GM12878 (cell line): ENCODE data around the gene C2orf80. TPM values are rescaled to one million over a fixed set of nuclear protein-coding genes. Genes with fewer than 3 reads are reported as not detected.

Source experiments
- ATAC-seq: fragments of 200-7000 bp; cut with Tn5 transposase; 3 replicates; pipeline ENCODE4 v1.9.1; 2020; ENCODE audit warnings: mild to moderate bottlenecking, moderate library complexity
- BruUV-seq: library from RNA; stranded (reverse); fragments of 400-500 nt; replicated peaks from 2 replicates; lab custom pipeline; 2021; lab: Mats Ljungman, UMichigan
- CTCF ChIA-PET: fragments of 300-600 bp; sonication (Branson Sonifier 250); formaldehyde crosslinking; extraction: SDS; loops from one replicate; lab custom pipeline; 2021; ENCODE audit warnings: inconsistent platforms; lab: Yijun Ruan, JAX
- POLR2A ChIA-PET: fragments of 350-600 bp; formaldehyde crosslinking; extraction: SDS; loops from one replicate; lab custom pipeline; 2021; ENCODE audit warnings: inconsistent platforms; lab: Charles Lee
- RAD21 ChIA-PET: fragments of 300-600 bp; sonication (Branson Sonifier 250); formaldehyde crosslinking; loops from one replicate; lab custom pipeline; 2023; ENCODE audit warnings: antibody characterized with exemption; ENCODE audit not compliant: unreplicated experiment; lab: Charles Lee
- SMC1A ChIA-PET: fragments of 300-600 bp; sonication (Branson Sonifier 250); formaldehyde crosslinking; loops from one replicate; lab custom pipeline; 2023; ENCODE audit not compliant: unreplicated experiment, uncharacterized antibody; lab: Charles Lee
- DNase-seq: peaks from one replicate; pipeline ENCODE4 v3.0.0-alpha.2; 2011; ENCODE audit warnings: low read depth, low spot score
- FAIRE-seq: peaks from 3 replicates; lab custom pipeline; 2011; peaks lifted over from hg19 to GRCh38; lab: Jason Lieb, UNC
- H2AFZ ChIP-seq: 2 replicates; pipeline ENCODE4 v1.6.0; 2011; ENCODE audit warnings: low read depth, low read length, control low read depth; ENCODE audit not compliant: control insufficient read depth
- H3K27ac ChIP-seq: 2 replicates; pipeline ENCODE4 v1.5.1; 2011; ENCODE audit warnings: control low read depth; ENCODE audit not compliant: control insufficient read depth, insufficient read depth
- H3K27me3 ChIP-seq, 2 experiments: replicated peaks in 1 of 2; 2 replicates each; pipeline versions ENCODE4 v1.6.0 to v1.6.1; 2011; ENCODE audit warnings: low read length in 1 of 2; ENCODE audit not compliant: control insufficient read depth in 2 of 2, insufficient read depth in 2 of 2
- H3K36me3 ChIP-seq, 2 experiments: 2 replicates each; pipeline ENCODE4 v1.5.1; 2011; ENCODE audit warnings: low read length in 1 of 2; ENCODE audit not compliant: control insufficient read depth in 2 of 2, insufficient read depth in 2 of 2
- H3K4me1 ChIP-seq: 2 replicates; pipeline ENCODE4 v1.6.1; 2011; ENCODE audit warnings: mild to moderate bottlenecking, low read length, moderate library complexity, mixed read lengths; ENCODE audit not compliant: control insufficient read depth, insufficient read depth
- H3K4me2 ChIP-seq: 2 replicates; pipeline ENCODE4 v1.6.0; 2011; ENCODE audit warnings: control low read depth; ENCODE audit not compliant: control insufficient read depth, insufficient read depth
- H3K4me3 ChIP-seq: fragments of 200-600 bp; sonication (generic); 2 replicates; pipeline ENCODE4 v1.5.1; 2016
- H3K79me2 ChIP-seq: 2 replicates; pipeline ENCODE4 v1.6.0; 2011; ENCODE audit warnings: low read length; ENCODE audit not compliant: control insufficient read depth, insufficient read depth
- H3K9ac ChIP-seq: 2 replicates; pipeline ENCODE4 v1.8.0; 2011; ENCODE audit warnings: low read length, control low read depth, mixed read lengths; ENCODE audit not compliant: control insufficient read depth, insufficient read depth
- H3K9me3 ChIP-seq: replicated peaks from 3 replicates; pipeline ENCODE4 v1.5.1; 2011; ENCODE audit warnings: mild to moderate bottlenecking, low read length; ENCODE audit not compliant: control insufficient read depth, insufficient read depth
- H4K20me1 ChIP-seq: 2 replicates; pipeline ENCODE4 v1.6.0; 2011; ENCODE audit not compliant: control insufficient read depth, insufficient read depth
- CHD4 ChIP-seq: fragments of 200-600 bp; sonication (generic); IDR thresholded peaks from 2 replicates; pipeline ENCODE4 v1.6.1; 2016; ENCODE audit warnings: mild to moderate bottlenecking
- CREM ChIP-seq: IDR thresholded peaks from 2 replicates; pipeline ENCODE4 v1.6.1; 2014; ENCODE audit warnings: antibody characterized with exemption, low read depth
- DPF2 ChIP-seq: fragments of 450-650 bp; IDR thresholded peaks from 2 replicates; pipeline ENCODE4 v1.6.1; 2017; ENCODE audit warnings: mild to moderate bottlenecking
- E2F8 ChIP-seq: fragments of 450-650 bp; IDR thresholded peaks from 2 replicates; pipeline ENCODE4 v1.6.1; 2018; ENCODE audit warnings: mild to moderate bottlenecking, low read depth, moderate library complexity; ENCODE audit not compliant: partially characterized antibody
- EGR1 ChIP-seq, 2 experiments: IDR thresholded peaks; 1 replicate in 1 of 2; 2 replicates in 1 of 2; pipeline ENCODE4 v1.6.1; 2011 to 2012; ENCODE audit warnings: low read depth in 2 of 2, low read length in 2 of 2, borderline replicate concordance in 1 of 2, mild to moderate bottlenecking in 1 of 2, moderate library complexity in 1 of 2
- GATAD2B ChIP-seq: fragments of 450-650 bp; conservative IDR thresholded peaks from 2 replicates; pipeline ENCODE4 v1.6.1; 2017; ENCODE audit warnings: low read depth, mild to moderate bottlenecking, moderate library complexity
- IKZF1 ChIP-seq: fragments of 450-650 bp; conservative IDR thresholded peaks from 2 replicates; pipeline ENCODE4 v1.6.1; 2017; ENCODE audit warnings: antibody characterized with exemption, mild to moderate bottlenecking
- IRF3 ChIP-seq: fragments of 450-650 bp; IDR thresholded peaks from 2 replicates; pipeline ENCODE4 v1.6.1; 2014; ENCODE audit warnings: mild to moderate bottlenecking
- PAX5 ChIP-seq: IDR thresholded peaks from 2 replicates; pipeline ENCODE4 v1.6.1; 2011; ENCODE audit warnings: low read depth, low read length, borderline replicate concordance
- PAX8 ChIP-seq: fragments of 450-650 bp; IDR thresholded peaks from 2 replicates; pipeline ENCODE4 v1.6.1; 2017; ENCODE audit warnings: mild to moderate bottlenecking, moderate library complexity
- PML ChIP-seq: IDR thresholded peaks from 2 replicates; pipeline ENCODE4 v1.6.1; 2012; ENCODE audit warnings: low read length, inconsistent platforms
- POLR2AphosphoS2 ChIP-seq: IDR thresholded peaks from 2 replicates; pipeline ENCODE4 v1.6.1; 2011; ENCODE audit warnings: low read depth, mild to moderate bottlenecking, low read length, improper control_type of control experiment, moderate library complexity
- RFX5 ChIP-seq: IDR thresholded peaks from 2 replicates; pipeline ENCODE4 v1.6.1; 2011; ENCODE audit warnings: low read depth, low read length, improper control_type of control experiment
- TARDBP ChIP-seq: IDR thresholded peaks from 2 replicates; pipeline ENCODE4 v1.6.1; 2016; ENCODE audit warnings: borderline replicate concordance
- ZBED1 ChIP-seq: IDR thresholded peaks from 2 replicates; pipeline ENCODE4 v1.6.1; 2016; ENCODE audit warnings: borderline replicate concordance
- in situ Hi-C: fragments of 300-500 bp; cut with MboI; formaldehyde crosslinking; loops from 9 replicates; pipeline ENCODE4 v1.14.3; 2018; ENCODE audit warnings: mixed read lengths
- intact Hi-C: fragments of 100-400 bp; cut with micrococcal nuclease; formaldehyde crosslinking; loops from one replicate; pipeline ENCODE4 v1.14.2; 2022; ENCODE audit not compliant: unreplicated experiment
- polyA plus RNA-seq, 11 experiments: library from polyadenylated mRNA; depleted of rRNA in 4 of 11; unstranded in 6 of 11; stranded (reverse) in 5 of 11; fragments of >200 nt; fragmentation: Nextera tagmentation in 4 of 11; fragmentation: Illumina TruSeq in 1 of 11; extraction: Ambion mirVana in 4 of 11; extraction: Trizol in 1 of 11; gene quantifications; 1 replicate in 1 of 11; 2 replicates in 10 of 11; pipeline versions ENCODE4 v1.2.1 to v1.2.3, GENCODE V29; 2011 to 2016; ENCODE audit warnings: inconsistent platforms in 2 of 11, missing spikeins in 2 of 11, low read depth in 1 of 11
- total RNA-seq, 4 experiments: library from RNA; depleted of rRNA in 3 of 4; stranded (reverse); fragments of >200 nt in 3 of 4; fragmentation: Illumina TruSeq in 1 of 4; extraction: Trizol in 1 of 4; gene quantifications; 2 replicates each; pipeline versions ENCODE4 v1.2.1 to v1.2.3, GENCODE V29; 2013 to 2021

C2orf80 gene
- total and polyA plus RNA-seq, 10 of the 15 experiments (the other 5 are each of a cell fraction or from before 2014, with no cell fraction given) = not detected

GRCh38 chr2:208150094-208150493 lies 39.7 kb downstream of the C2orf80 start:
- Histone ChIP-seq H2AFZ (no peak overlapping the region), H4K20me1 (no peaks in the 10 kb centered on the region), H3K4me3 (no peak overlapping the region), H3K4me1 (no peaks in the 10 kb centered on the region), H3K27ac (no peak overlapping the region), H3K79me2 (no peaks in the 10 kb centered on the region), H3K9me3 (no peaks in the 10 kb centered on the region), H3K4me2 (no peak overlapping the region), H3K9ac (no peak overlapping the region), H3K36me3 (no peaks in the 10 kb centered on the region), H3K27me3 (no peaks in the 10 kb centered on the region; a peak in 2 of 4 replicates)
- TF ChIP-seq IRF3 (no peak), TARDBP (no peak), RFX5 (no peak), DPF2 (no peak), GATAD2B (no peak), PAX8 (no peak), CREM (no peak), PML (no peak), IKZF1 (no peak), CHD4 (no peak), ZBED1 (no peak), E2F8 (no peak), PAX5 (no peak), POLR2AphosphoS2 (no peak), EGR1 (IDR thresholded peaks at IDR 0.05; ENCODE audit: borderline replicate concordance in 1 of 2, low read depth in 2 of 2, low read length in 2 of 2) (no peak)
- ChIA-PET RAD21 (no interaction called here), POLR2A (no interaction called here), SMC1A (no interaction called here), CTCF (no interaction called here)
- no TSS peak for BruUV-seq
- in situ Hi-C loops (no loop called here), intact Hi-C loops (no loop called here)
- ATAC-seq (no peak), FAIRE-seq (no peak), DNase-seq (no peak)
